ENCODE measurements around the gene KDM4E.
"Not testable (repeated sequence)": the region's sequence is repeated elsewhere in the genome, so short reads cannot be mapped to it uniquely, and the experiment has no call there.

Gene KDM4E

DNA sequence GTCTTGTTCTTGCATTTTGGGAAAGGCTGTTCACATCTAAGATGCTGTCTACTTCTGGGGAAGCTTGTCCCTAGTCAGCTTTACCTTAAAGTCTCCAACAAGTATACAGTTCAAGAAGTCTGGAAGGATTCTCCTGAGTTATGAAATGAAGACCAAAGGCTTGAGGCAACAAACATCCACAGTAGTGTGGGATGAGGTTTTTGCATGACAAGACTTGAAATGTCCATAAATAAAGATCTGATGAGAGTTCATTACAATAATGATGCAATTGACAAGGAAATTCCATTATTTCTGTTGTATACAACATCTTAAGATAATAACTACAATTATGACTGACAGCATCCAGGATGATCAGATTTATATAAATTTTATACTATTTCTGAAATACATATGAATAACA lies 21.3 kb upstream of the KDM4E start:
- DNase-seq (ENCODE audit: low read depth), result no peak
- no peak overlapping the region for H3K4me3 ChIP-seq (ENCODE audit: low read depth, low read length)
- TF ChIP-seq, protein P1, sequence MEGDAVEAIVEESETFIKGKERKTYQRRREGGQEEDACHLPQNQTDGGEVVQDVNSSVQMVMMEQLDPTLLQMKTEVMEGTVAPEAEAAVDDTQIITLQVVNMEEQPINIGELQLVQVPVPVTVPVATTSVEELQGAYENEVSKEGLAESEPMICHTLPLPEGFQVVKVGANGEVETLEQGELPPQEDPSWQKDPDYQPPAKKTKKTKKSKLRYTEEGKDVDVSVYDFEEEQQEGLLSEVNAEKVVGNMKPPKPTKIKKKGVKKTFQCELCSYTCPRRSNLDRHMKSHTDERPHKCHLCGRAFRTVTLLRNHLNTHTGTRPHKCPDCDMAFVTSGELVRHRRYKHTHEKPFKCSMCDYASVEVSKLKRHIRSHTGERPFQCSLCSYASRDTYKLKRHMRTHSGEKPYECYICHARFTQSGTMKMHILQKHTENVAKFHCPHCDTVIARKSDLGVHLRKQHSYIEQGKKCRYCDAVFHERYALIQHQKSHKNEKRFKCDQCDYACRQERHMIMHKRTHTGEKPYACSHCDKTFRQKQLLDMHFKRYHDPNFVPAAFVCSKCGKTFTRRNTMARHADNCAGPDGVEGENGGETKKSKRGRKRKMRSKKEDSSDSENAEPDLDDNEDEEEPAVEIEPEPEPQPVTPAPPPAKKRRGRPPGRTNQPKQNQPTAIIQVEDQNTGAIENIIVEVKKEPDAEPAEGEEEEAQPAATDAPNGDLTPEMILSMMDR (IDR thresholded peaks at IDR 0.05; ENCODE audit: control insufficient read depth, extremely low read depth, insufficient read depth), result no peak

- DNase-seq (ENCODE audit: low read depth), result no peak
- TF ChIP-seq, protein P1 (IDR thresholded peaks at IDR 0.05; ENCODE audit: control insufficient read depth, extremely low read depth, insufficient read depth), result no peak
- no peak overlapping the region for H3K4me3 ChIP-seq (ENCODE audit: low read depth, low read length)
Observed at GRCh38 chr11:95005642-95006041, 19.4 kb upstream of the KDM4E start.

- TF ChIP-seq, protein P1 (IDR thresholded peaks at IDR 0.05; ENCODE audit: control insufficient read depth, extremely low read depth, insufficient read depth), result no peak
Observed at GRCh38 chr11:95011376-95011775, 13.7 kb upstream of the KDM4E start.

GRCh38 chr11:95014184-95014821 lies 10.8 kb upstream of the KDM4E start:
- no peak for DNase-seq (ENCODE audit: low read depth)
- H3K4me3 ChIP-seq (ENCODE audit: low read depth, low read length), result no peak overlapping the region
- TF ChIP-seq, protein P1 (IDR thresholded peaks at IDR 0.05; ENCODE audit: control insufficient read depth, extremely low read depth, insufficient read depth), result no peak

More at GRCh38 chr11:95011376-95011775, 13.7 kb upstream of the KDM4E start:
- H3K4me3 ChIP-seq (ENCODE audit: low read depth, low read length), result no peak overlapping the region
- no peak for DNase-seq (ENCODE audit: low read depth)

DNA sequence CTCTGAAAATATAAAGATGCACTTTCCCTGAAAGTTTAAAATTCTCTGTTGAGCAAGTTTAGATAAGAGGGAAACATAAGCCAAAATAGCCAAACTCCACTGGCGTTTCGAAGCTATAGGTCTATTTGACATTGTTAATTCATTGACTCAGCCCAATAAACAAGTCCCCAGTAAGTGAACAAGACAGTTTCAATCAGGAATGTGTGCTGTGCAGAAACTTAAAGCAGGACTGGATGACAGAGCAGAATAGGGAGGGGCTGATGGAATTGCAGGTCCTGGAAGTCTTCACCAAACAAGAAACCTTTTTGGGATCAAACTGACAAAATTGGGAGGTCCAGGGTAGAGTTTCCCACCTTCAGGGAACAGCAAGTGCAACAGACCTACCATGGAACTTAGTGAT lies 8.9 kb upstream of the KDM4E start:
- H3K4me3 ChIP-seq (ENCODE audit: low read depth, low read length), result no peak overlapping the region
- TF ChIP-seq, protein P1 (IDR thresholded peaks at IDR 0.05; ENCODE audit: control insufficient read depth, extremely low read depth, insufficient read depth), result no peak
- no peak for DNase-seq (ENCODE audit: low read depth)

- not testable (repeated sequence) for H3K4me3 ChIP-seq (ENCODE audit: low read depth, low read length); DNase-seq (ENCODE audit: low read depth)
Observed at GRCh38 chr11:95021468-95021867, 3.6 kb upstream of the KDM4E start.

GRCh38 chr11:95025594-95025993 lies 536 bp downstream of the KDM4E start:
- H3K4me3 ChIP-seq (ENCODE audit: low read depth, low read length); DNase-seq (ENCODE audit: low read depth): not testable (repeated sequence)

GRCh38 chr11:95028357-95028756 lies 3.3 kb downstream of the KDM4E start:
- DNase-seq (ENCODE audit: low read depth), result no peak
- TF ChIP-seq, protein P1 (IDR thresholded peaks at IDR 0.05; ENCODE audit: control insufficient read depth, extremely low read depth, insufficient read depth), result no peak
- no peak overlapping the region for H3K4me3 ChIP-seq (ENCODE audit: low read depth, low read length)
